NOMO-1 (cell line): Measurements from ENCODE around the gene CPVL.
"Not testable (repeated sequence)": the region's sequence is repeated elsewhere in the genome, so short reads cannot be mapped to it uniquely, and the experiment has no call there.

Source experiments
- DNase-seq, 2 experiments: peaks; one replicate each; lab custom pipeline; 2025; ENCODE audit not compliant: unreplicated experiment in 2 of 2; lab: John Stamatoyannopoulos, UW

The CPVL gene

GRCh38 chr7:29095631-29096445 is 50.5 kb downstream of the CPVL start:
- DNase-seq: no peak

GRCh38 chr7:29093091-29093490 is 53.2 kb downstream of the CPVL start:
- DNase-seq: not testable (repeated sequence)

- no peak for DNase-seq
These were observed 54.6 kb downstream of the CPVL start for GRCh38 chr7:29091715-29092114.

- DNase-seq: no peak
These were observed 55.3 kb downstream of the CPVL start for GRCh38 chr7:29090836-29091601.

- no peak for DNase-seq
These were observed 56.1 kb downstream of the CPVL start for GRCh38 chr7:29090151-29090805.

GRCh38 chr7:29087840-29088170 is 58.5 kb downstream of the CPVL start:
- DNase-seq: no peak

- DNase-seq: peak in 1 of 2 experiments; percentile 7
These were observed 59.8 kb downstream of the CPVL start for GRCh38 chr7:29086545-29086944.

- DNase-seq: peak; percentile 56 to 95
These were observed 61.5 kb downstream of the CPVL start for GRCh38 chr7:29084832-29085231.

GRCh38 chr7:29080803-29081202 is 65.5 kb downstream of the CPVL start:
- no peak for DNase-seq

GRCh38 chr7:29078311-29079260 is 67.8 kb downstream of the CPVL start:
- DNase-seq: no peak

- DNase-seq: no peak
These were observed 68.5 kb downstream of the CPVL start for GRCh38 chr7:29077854-29078253.

- DNase-seq: no peak
These were observed 69.2 kb downstream of the CPVL start for GRCh38 chr7:29077176-29077575.

GRCh38 chr7:29076631-29077030 is 69.7 kb downstream of the CPVL start:
- no peak for DNase-seq

GRCh38 chr7:29075606-29076005 is 70.7 kb downstream of the CPVL start:
- DNase-seq: no peak

- no peak for DNase-seq
These were observed 75.0 kb downstream of the CPVL start for GRCh38 chr7:29071203-29071874.

GRCh38 chr7:29066641-29067040 is 79.7 kb downstream of the CPVL start:
- no peak for DNase-seq

- no peak for DNase-seq
These were observed 81.0 kb downstream of the CPVL start for GRCh38 chr7:29065181-29065857.

- no peak for DNase-seq
These were observed 82.5 kb downstream of the CPVL start for GRCh38 chr7:29063872-29064271.

GRCh38 chr7:29063236-29063635 is 83.1 kb downstream of the CPVL start:
- no peak for DNase-seq
